SIG-M5 treated with dmso at 0.1 percent for 504 hours (cell line): ENCODE data around the gene KCNQ1.

Source experiments
- DNase-seq: peaks from one replicate; lab custom pipeline; 2025; ENCODE audit not compliant: unreplicated experiment; lab: John Stamatoyannopoulos, UW

Gene KCNQ1

DNA sequence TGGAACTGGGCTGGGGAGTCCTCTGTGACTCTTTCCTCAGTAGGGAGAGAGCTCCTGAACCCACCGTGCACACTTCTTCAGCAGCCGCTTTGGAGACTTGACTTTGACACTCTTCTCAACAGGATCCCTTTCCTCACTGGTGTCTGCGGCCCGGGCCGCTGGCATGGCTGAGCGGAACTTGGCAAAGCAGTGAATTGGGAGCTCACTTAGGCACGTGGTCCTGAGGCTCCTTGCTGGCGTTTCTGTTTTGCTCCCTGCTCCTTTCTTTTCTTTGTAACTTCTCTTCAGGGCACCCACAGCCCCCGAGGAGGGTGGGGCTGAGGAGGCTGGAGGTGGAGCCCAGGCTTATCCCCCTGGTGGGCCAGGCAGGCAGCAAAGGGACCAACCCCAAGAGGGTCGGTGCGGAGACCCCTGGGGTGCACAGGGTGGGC lies 263.4 kb downstream of the KCNQ1 start:
- DNase-seq, result no peak

GRCh38 chr11:2708757-2709281 lies 264.0 kb downstream of the KCNQ1 start:
- no peak for DNase-seq

- DNase-seq, result no peak
These were observed 264.6 kb downstream of the KCNQ1 start for GRCh38 chr11:2709429-2709828.

- peak; percentile 32 for DNase-seq
These were observed 266.4 kb downstream of the KCNQ1 start for GRCh38 chr11:2711161-2711560.

DNA sequence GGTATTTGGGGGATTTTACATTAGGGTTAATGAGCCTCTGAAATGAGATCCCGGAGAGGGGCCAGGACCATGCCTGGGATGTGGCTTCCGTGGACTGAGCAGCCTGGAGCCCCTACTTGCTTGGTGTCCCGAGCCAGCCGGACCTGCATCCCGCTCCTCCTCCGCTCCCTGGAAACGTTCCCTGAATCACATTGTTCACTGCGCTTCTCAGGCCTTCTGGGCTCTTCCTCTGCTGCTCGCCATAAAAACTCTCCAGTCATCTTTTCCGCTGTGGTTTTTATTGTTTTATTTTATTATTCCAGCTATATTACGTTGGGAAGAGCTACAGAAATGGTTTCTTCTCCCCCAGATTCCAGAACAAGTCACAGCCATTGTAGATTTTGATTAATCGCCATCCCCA lies 268.3 kb downstream of the KCNQ1 start:
- DNase-seq, result no peak

- no peak for DNase-seq
These were observed 269.1 kb downstream of the KCNQ1 start for GRCh38 chr11:2713661-2714462.

DNA sequence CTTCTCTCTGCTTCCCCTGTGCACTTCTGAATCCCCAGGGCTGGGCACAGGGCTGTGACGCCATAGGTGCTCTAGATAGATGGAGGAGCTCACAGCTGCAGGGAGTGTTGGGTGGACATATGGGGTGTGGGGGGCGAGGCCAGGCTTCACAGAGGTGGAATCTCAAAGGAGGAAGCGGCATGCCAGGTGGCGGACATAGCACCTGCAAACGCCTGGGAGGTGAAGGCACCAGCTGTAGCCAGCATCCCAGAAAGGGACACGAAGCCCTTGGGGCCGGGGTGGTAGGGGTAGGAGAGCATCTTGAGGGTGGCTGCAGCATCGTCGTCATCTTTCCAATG lies 269.6 kb downstream of the KCNQ1 start:
- DNase-seq, result no peak

DNA sequence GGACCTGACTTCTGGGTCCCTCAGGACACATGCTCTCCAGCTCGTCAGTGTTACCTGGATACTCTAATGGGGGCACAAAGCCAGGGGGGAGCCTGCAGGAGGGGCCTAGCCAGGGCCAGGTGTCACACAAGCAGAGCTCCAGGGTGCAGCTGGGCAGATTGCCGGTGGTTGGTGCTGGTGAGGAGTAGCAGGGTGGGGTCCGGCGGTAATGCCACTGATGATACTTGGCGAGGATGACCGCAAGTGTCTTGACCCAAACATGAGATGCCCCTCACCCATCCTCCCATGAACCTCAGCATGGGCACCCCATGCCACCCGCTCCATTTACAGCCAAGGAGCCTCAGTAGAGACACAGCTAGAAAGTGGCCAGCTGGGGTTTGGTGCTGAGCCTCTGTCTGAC lies 270.1 kb downstream of the KCNQ1 start:
- DNase-seq, result no peak

- no peak for DNase-seq
These were observed 271.0 kb downstream of the KCNQ1 start for GRCh38 chr11:2715716-2716350.

GRCh38 chr11:2716376-2717095 lies 271.7 kb downstream of the KCNQ1 start:
- DNase-seq, result no peak

DNA sequence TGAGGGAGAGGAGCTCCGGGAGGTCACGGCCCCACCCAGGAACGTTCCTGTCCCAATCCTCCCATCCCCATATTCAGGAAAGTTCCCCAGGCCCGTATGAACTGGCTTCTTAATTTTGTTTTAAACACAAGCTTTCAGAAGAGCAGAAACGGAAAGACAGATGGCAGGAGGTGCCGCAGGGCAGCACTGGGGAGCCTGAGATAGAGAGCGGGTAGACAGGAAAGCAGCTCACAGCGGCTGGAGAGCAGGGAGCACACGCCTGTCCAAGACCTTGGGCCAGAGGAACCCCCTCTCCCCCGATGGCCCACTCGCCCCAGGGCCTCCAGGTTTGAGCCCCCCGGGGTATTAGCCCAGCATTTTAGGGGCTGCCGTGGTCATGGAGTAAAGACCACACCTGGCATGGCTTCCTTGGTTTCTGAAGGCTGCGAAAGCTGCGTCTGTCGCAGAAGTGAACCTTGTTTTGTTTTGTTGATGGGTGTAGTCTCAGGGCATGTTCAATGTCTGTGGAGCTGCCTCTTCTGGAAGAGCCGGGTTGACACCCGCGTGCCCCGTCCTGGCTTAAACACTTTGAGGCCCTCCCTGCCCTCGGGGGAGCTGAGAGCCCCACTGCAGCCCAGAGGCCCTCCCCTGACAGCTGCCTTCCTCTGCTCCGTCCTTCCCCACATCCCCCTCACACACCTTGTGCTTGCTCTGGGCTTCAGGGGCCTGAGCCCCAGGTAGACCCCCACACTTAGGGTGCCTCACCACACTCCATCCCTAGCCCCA lies 272.9 kb downstream of the KCNQ1 start:
- DNase-seq, result no peak

GRCh38 chr11:2718817-2719438 lies 274.1 kb downstream of the KCNQ1 start:
- no peak for DNase-seq

GRCh38 chr11:2719831-2720590 lies 275.2 kb downstream of the KCNQ1 start:
- DNase-seq, result no peak

DNA sequence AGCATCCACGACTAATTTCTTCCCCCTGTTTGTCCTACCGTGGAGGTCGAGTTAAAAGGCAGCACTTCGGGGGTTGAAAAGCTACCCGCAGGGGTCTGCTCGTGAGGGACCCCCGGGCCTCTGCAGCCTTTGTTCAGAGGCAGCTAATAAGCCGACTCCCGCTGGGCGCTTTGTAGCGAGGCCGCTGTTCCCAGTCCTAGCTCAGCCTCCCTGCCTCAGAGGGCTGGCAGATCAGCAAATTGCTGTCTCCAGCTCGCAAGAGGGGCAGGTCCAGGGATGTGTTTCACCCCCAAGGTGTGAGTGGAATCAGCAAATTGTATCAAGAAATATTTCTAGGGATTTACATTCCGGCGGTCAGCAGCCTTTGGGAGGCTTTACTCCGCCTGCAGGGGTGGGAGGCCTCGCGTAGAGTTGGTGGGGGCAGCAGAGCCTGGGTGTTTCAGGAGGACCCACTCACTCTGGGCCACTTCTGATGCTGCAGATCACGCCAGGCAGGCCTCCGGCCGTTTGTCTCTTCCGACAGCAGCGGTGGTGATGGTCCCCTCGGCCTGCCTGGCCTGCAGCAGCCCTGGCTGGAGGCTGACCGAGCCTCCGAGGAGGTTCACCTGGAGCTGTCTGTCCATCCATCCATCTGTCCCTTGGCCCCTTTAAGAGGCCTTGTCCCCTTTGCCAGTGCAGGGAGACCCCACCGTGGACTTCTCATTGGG lies 276.6 kb downstream of the KCNQ1 start:
- no peak for DNase-seq

DNA sequence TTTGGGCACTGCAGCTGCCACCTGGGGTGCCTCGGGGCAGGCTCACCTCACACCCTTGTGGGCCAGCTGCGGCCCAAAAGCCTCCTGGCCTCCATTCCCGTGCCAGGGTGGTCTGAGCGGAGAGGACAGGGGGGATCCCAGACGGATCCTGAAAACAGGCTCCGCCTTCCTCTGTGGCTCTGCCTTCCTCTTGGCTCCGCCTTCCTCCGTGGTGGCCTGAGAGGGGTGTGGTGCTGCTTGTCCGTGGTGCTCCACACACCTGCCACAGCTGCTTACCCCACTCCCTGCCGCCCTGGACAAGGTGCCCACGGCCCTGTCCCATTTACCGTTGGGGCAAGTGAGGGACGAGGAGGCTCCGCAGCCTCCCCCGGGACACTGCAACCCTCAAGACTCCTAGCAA lies 278.1 kb downstream of the KCNQ1 start:
- DNase-seq, result no peak

DNA sequence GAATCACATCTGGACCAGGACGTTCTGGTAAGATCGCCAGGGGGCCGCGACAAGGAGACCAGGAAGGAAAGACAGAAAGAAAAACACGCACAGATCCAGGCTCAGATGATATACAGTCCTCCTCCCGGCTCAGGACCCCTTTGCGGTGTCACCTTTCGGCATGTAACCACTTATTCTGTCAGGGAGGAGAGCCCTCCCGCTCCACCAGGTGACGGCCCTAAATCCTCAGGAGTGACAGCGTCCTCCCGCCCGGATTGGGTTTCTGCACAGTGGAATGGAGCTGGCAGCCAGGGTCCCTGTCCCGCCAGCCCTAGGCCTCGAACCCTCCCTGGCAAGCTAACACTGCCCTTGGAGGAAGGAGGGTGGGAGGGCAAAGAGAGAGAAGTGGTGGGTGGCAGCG lies 279.3 kb downstream of the KCNQ1 start:
- no peak for DNase-seq

- DNase-seq, result no peak
These were observed 280.0 kb downstream of the KCNQ1 start for GRCh38 chr11:2724653-2725367.

GRCh38 chr11:2725368-2726300 lies 280.8 kb downstream of the KCNQ1 start:
- no peak for DNase-seq
